ENCODE measurements around the gene LYPLAL1. TPM values are rescaled to one million over a fixed set of nuclear protein-coding genes. Genes with fewer than 3 reads are reported as not detected.

Gene LYPLAL1
- total and polyA plus RNA-seq, 2 experiments from 2014 or later, result 28.3 to 31.9 TPM

GRCh38 chr1:219201656-219202055 lies 28.0 kb downstream of the LYPLAL1 start:
- Histone ChIP-seq H3K27ac (no peak overlapping the region), H3K4me3 (no peak overlapping the region), H3K9me3 (ENCODE audit: low read depth) (no peaks in the 10 kb centered on the region), H2AFZ (no peak overlapping the region), H3K4me2 (no peak overlapping the region), H3K27me3 (no peaks in the 10 kb centered on the region), H3K36me3 (replicated peaks; ENCODE audit: insufficient read depth, low read depth) (no peaks in the 10 kb centered on the region), H4K20me1 (ENCODE audit: insufficient read depth, poor library complexity, severe bottlenecking) (no peaks in the 10 kb centered on the region), H3K79me2 (no peaks in the 10 kb centered on the region), H3K9me2 (replicated peaks; ENCODE audit: insufficient read depth) (no peaks in the 10 kb centered on the region), H3K4me1 (ENCODE audit: insufficient read depth) (no peaks in the 10 kb centered on the region)
- DNase-seq (ENCODE audit: low spot score), result no peak
- WGBS (ENCODE audit: low lambda C conversion rate, missing lambda C conversion rate), result 77% methylated on average over 3 of the region's 3 CpGs
- no peak for TF ChIP-seq CTCF (IDR thresholded peaks at IDR 0.05; ENCODE audit: poor library complexity)
- no peak for TF ChIP-seq EZH2phosphoT487 (IDR thresholded peaks at IDR 0.05; ENCODE audit: low read depth, severe bottlenecking, unreplicated experiment)
- no peak for TF ChIP-seq EZH2 (IDR thresholded peaks at IDR 0.05; ENCODE audit: borderline replicate concordance)

GRCh38 chr1:219202567-219202966 lies 28.9 kb downstream of the LYPLAL1 start:
- no peaks in the 10 kb centered on the region for H3K4me1 ChIP-seq (ENCODE audit: insufficient read depth)
- H3K9me3 ChIP-seq (ENCODE audit: low read depth), result no peaks in the 10 kb centered on the region
- no peak overlapping the region for H3K4me2 ChIP-seq
- H4K20me1 ChIP-seq (ENCODE audit: insufficient read depth, poor library complexity, severe bottlenecking), result no peaks in the 10 kb centered on the region
- H2AFZ ChIP-seq, result no peak overlapping the region
- H3K27ac ChIP-seq, result no peak overlapping the region
- H3K36me3 ChIP-seq (replicated peaks; ENCODE audit: insufficient read depth, low read depth), result no peaks in the 10 kb centered on the region
- TF ChIP-seq CTCF (IDR thresholded peaks at IDR 0.05; ENCODE audit: poor library complexity), result no peak
- no peak for TF ChIP-seq EZH2phosphoT487 (IDR thresholded peaks at IDR 0.05; ENCODE audit: low read depth, severe bottlenecking, unreplicated experiment)
- TF ChIP-seq EZH2 (IDR thresholded peaks at IDR 0.05; ENCODE audit: borderline replicate concordance), result no peak
- H3K9me2 ChIP-seq (replicated peaks; ENCODE audit: insufficient read depth), result no peaks in the 10 kb centered on the region
- WGBS (ENCODE audit: low lambda C conversion rate, missing lambda C conversion rate), result 83% methylated on average over 2 of the region's 2 CpGs
- H3K27me3 ChIP-seq, result no peaks in the 10 kb centered on the region
- no peak for DNase-seq (ENCODE audit: low spot score)
- H3K4me3 ChIP-seq, result no peak overlapping the region
- no peaks in the 10 kb centered on the region for H3K79me2 ChIP-seq

- H2AFZ ChIP-seq, result no peak overlapping the region
- no peak for DNase-seq (ENCODE audit: low spot score)
- TF ChIP-seq EZH2phosphoT487 (IDR thresholded peaks at IDR 0.05; ENCODE audit: low read depth, severe bottlenecking, unreplicated experiment), result no peak
- no peak for TF ChIP-seq CTCF (IDR thresholded peaks at IDR 0.05; ENCODE audit: poor library complexity)
- TF ChIP-seq EZH2 (IDR thresholded peaks at IDR 0.05; ENCODE audit: borderline replicate concordance), result no peak
- H3K79me2 ChIP-seq, result no peaks in the 10 kb centered on the region
- H3K27ac ChIP-seq, result no peak overlapping the region
- H4K20me1 ChIP-seq (ENCODE audit: insufficient read depth, poor library complexity, severe bottlenecking), result no peaks in the 10 kb centered on the region
- no peaks in the 10 kb centered on the region for H3K9me2 ChIP-seq (replicated peaks; ENCODE audit: insufficient read depth)
- no peaks in the 10 kb centered on the region for H3K27me3 ChIP-seq
- no peak overlapping the region for H3K4me2 ChIP-seq
- no peaks in the 10 kb centered on the region for H3K9me3 ChIP-seq (ENCODE audit: low read depth)
- no peaks in the 10 kb centered on the region for H3K36me3 ChIP-seq (replicated peaks; ENCODE audit: insufficient read depth, low read depth)
- no peak overlapping the region for H3K4me3 ChIP-seq
- WGBS (ENCODE audit: low lambda C conversion rate, missing lambda C conversion rate), result 79% methylated on average over 2 of the region's 2 CpGs
- no peaks in the 10 kb centered on the region for H3K4me1 ChIP-seq (ENCODE audit: insufficient read depth)
These were observed 32.7 kb downstream of the LYPLAL1 start for GRCh38 chr1:219206350-219206749.

GRCh38 chr1:219209578-219209977 lies 35.9 kb downstream of the LYPLAL1 start:
- Histone ChIP-seq H2AFZ (no peak overlapping the region), H3K79me2 (no peaks in the 10 kb centered on the region), H3K4me1 (ENCODE audit: insufficient read depth) (no peaks in the 10 kb centered on the region), H3K36me3 (replicated peaks; ENCODE audit: insufficient read depth, low read depth) (no peaks in the 10 kb centered on the region), H3K4me3 (no peak overlapping the region), H3K9me2 (replicated peaks; ENCODE audit: insufficient read depth) (no peaks in the 10 kb centered on the region), H3K9me3 (ENCODE audit: low read depth) (no peaks in the 10 kb centered on the region), H3K27me3 (no peaks in the 10 kb centered on the region), H3K4me2 (no peak overlapping the region), H3K27ac (no peak overlapping the region), H4K20me1 (ENCODE audit: insufficient read depth, poor library complexity, severe bottlenecking) (no peaks in the 10 kb centered on the region)
- WGBS (ENCODE audit: low lambda C conversion rate, missing lambda C conversion rate), result 73% methylated on average over 2 of the region's 2 CpGs
- no peak for DNase-seq (ENCODE audit: low spot score)
- no peak for TF ChIP-seq EZH2phosphoT487 (IDR thresholded peaks at IDR 0.05; ENCODE audit: low read depth, severe bottlenecking, unreplicated experiment)
- TF ChIP-seq EZH2 (IDR thresholded peaks at IDR 0.05; ENCODE audit: borderline replicate concordance), result no peak
- TF ChIP-seq CTCF (IDR thresholded peaks at IDR 0.05; ENCODE audit: poor library complexity), result no peak
